LNCAP (cell line): ENCODE measurements around the gene ZNF473.

Experiments used
- CTCF ChIP-seq: fragments of 450-650 bp; IDR thresholded peaks from 2 replicates; pipeline ENCODE4 v1.5.1; 2017; ENCODE audit warnings: mild to moderate bottlenecking

ZNF473 gene

GRCh38 chr19:50025022-50025793 is 597 bp upstream of the ZNF473 start, which contains the start of gene VRK3:
Gene VRK3, minus strand, starts transcription at chr19:50025372. Its CDS starts 9,210 bp downstream, at chr19:50016162.
- no peak; the same call in 1 of the 2 replicates for TF ChIP-seq CTCF

- TF ChIP-seq CTCF = no peak
Observed at GRCh38 chr19:50026550-50026906, 723 bp downstream of the ZNF473 start.

- no peak for TF ChIP-seq CTCF
Observed at GRCh38 chr19:50030225-50030624, 4.4 kb downstream of the ZNF473 start.

- TF ChIP-seq CTCF = no peak
Observed at GRCh38 chr19:50030937-50031336, 5.1 kb downstream of the ZNF473 start.

GRCh38 chr19:50036908-50037307 is 11.1 kb downstream of the ZNF473 start:
- TF ChIP-seq CTCF = no peak

GRCh38 chr19:50039968-50040367 is 14.2 kb downstream of the ZNF473 start:
- no peak for TF ChIP-seq CTCF

- no peak for TF ChIP-seq CTCF
Observed at GRCh38 chr19:50040967-50041366, 15.2 kb downstream of the ZNF473 start.
